Adrenal gland (tissue), 12 donors: ENCODE measurements around the gene HOXD12. TPM values are rescaled to one million over a fixed set of nuclear protein-coding genes. Genes with fewer than 3 reads are reported as not detected.

Source experiments
- DNase-seq, 7 donors: peaks; one replicate each; pipeline ENCODE4 v3.0.0-alpha.2; 2019 to 2020
- H3K27ac ChIP-seq, 5 donors: fragments of 200-600 bp; sonication (generic) in 4 of 5; 1 replicate in 3 of 5; 2 replicates in 2 of 5; pipeline versions ENCODE4 v1.5.1 to v1.8.0; 2016 to 2020; ENCODE audit warnings: mild to moderate bottlenecking in 1 of 5
- H3K27me3 ChIP-seq: fragments of 200-600 bp; 2 replicates; pipeline ENCODE4 v1.8.0; 2021
- H3K36me3 ChIP-seq, 2 donors: fragments of 200-600 bp; replicated peaks in 1 of 2; 1 replicate in 1 of 2; 2 replicates in 1 of 2; pipeline versions ENCODE4 v1.5.1 to v1.8.0; 2018 to 2022
- H3K4me1 ChIP-seq, 2 donors: fragments of 200-600 bp; replicated peaks in 1 of 2; 1 replicate in 1 of 2; 2 replicates in 1 of 2; pipeline versions ENCODE4 v1.5.1 to v1.8.0; 2018 to 2021
- H3K4me3 ChIP-seq, 4 donors: fragments of 200-600 bp; sonication (generic) in 3 of 4; one replicate each; pipeline ENCODE4 v1.5.1; 2016 to 2018
- H3K9me3 ChIP-seq, 3 donors: fragments of 200-600 bp; sonication (generic) in 1 of 3; replicated peaks in 1 of 3; 1 replicate in 2 of 3; 2 replicates in 1 of 3; pipeline versions ENCODE4 v1.5.1 to v1.8.0; 2016 to 2021
- CTCF ChIP-seq, 6 experiments: fragments of 450-650 bp in 4 of 6; fragments of 200-600 bp in 2 of 6; sonication (generic) in 1 of 6; IDR thresholded peaks; 1 replicate in 5 of 6; 2 replicates in 1 of 6; pipeline versions ENCODE4 v1.5.1 to v1.8.0; 2016 to 2021; ENCODE audit warnings: antibody characterized with exemption in 6 of 6, mild to moderate bottlenecking in 2 of 6, moderate library complexity in 1 of 6
- POLR2A ChIP-seq, 2 donors: fragments of 450-650 bp; IDR thresholded peaks; one replicate each; pipeline ENCODE4 v1.6.1; 2017; ENCODE audit warnings: antibody characterized with exemption in 2 of 2, mild to moderate bottlenecking in 2 of 2, moderate library complexity in 1 of 2
- WGBS, 4 donors: extraction: QIAGEN DNeasy Blood & Tissue Kit in 2 of 4; methylation state at CpG; one replicate each; pipeline versions ENCODE4 v1.1.5 to v1.1.7; 2013 to 2017; 5-methylcytosine and 5-hydroxymethylcytosine counted together
- intact Hi-C, 2 donors: fragments of 100-400 bp; cut with DNase I; formaldehyde crosslinking; loops; one replicate each; pipeline versions ENCODE4 v1.14.1 to v1.15.0; 2022 to 2023
- polyA plus RNA-seq, 3 donors: library from polyadenylated mRNA; stranded (reverse); fragments of 200-250 nt in 2 of 3; fragments of 350-450 nt in 1 of 3; fragmentation: Illumina TruSeq in 1 of 3; extraction: RNeasy Lipid Tissue Mini Kit (QIAGEN cat#74804) in 1 of 3; gene quantifications; one replicate each; pipeline ENCODE4 v1.2.3, GENCODE V29; 2013 to 2014
- total RNA-seq, 9 donors: library from RNA; depleted of rRNA in 4 of 9; stranded (reverse); fragments of >200 nt in 4 of 9; fragments of 120-200 nt in 1 of 9; fragmentation: NEBNext Ultra II Directional in 1 of 9; extraction: Animal tissue kit (Norgen Biotek cat#: 25700) in 1 of 9; gene quantifications; one replicate each; pipeline versions ENCODE4 v1.1.0 to v1.2.4, GENCODE V29; 2013 to 2023
- donor health status: healthy with polysubstance abuse.
- donor health status: Bipolar disorder and iron deficiency.
- donor health status: DM: yes; HTN: yes; CAD: no.
- donor health status: DM: no; HTN: no; CAD: no.
- donor health status: DM: no; HTN: no; CAD: no.
- donor health status: DM: yes; HTN: yes; CAD: no.

Gene HOXD12
- total and polyA plus RNA-seq, 12 donors, result not detected

GRCh38 chr2:176114930-176115625 lies 15.5 kb downstream of the HOXD12 start:
- Histone ChIP-seq H3K4me1 (no peaks in the 10 kb centered on the region), H3K27me3 (peaks cover 100% of the 10 kb centered on the region), H3K9me3 (no peaks in the 10 kb centered on the region), H3K4me3 (no peak overlapping the region), H3K27ac (no peak overlapping the region), H3K36me3 (no peaks in the 10 kb centered on the region)
- DNase-seq, result no peak
- WGBS, 4 donors, result 47 to 59% (median 52%) methylated on average over 15 to 16 of the region's 16 CpGs
- intact Hi-C loops, result no loop called here
- TF ChIP-seq POLR2A (IDR thresholded peaks at IDR 0.05), result no peak
- no peak for TF ChIP-seq CTCF (IDR thresholded peaks at IDR 0.05)

GRCh38 chr2:176115883-176116813 lies 16.6 kb downstream of the HOXD12 start, which contains the start of gene HOXD10:
Gene HOXD10 (plus strand): TSS chr2:176116778. CDS start chr2:176116834, 56 bp downstream.
- Histone ChIP-seq H3K4me1 (no peaks in the 10 kb centered on the region), H3K4me3 (peak within 1 kb of the TSS in 1 of 4 donors; percentile 12), H3K27ac (no peak within 1 kb of the TSS), H3K27me3 (peaks cover 95% of the 10 kb centered on the region), H3K36me3 (no peaks in the 10 kb centered on the region), H3K9me3 (no peaks in the 10 kb centered on the region)
- TF ChIP-seq POLR2A (IDR thresholded peaks at IDR 0.05) (no peak), CTCF (IDR thresholded peaks at IDR 0.05) (peak in 3 of 6 experiments; percentile 4 to 24 (median 6))
- 17 to 38% (median 20%) methylated on average over 14 to 66 of the region's 66 CpGs for WGBS, 4 donors
- DNase-seq, result peak in 3 of 7 donors; percentile 46 to 63 (median 49)
- intact Hi-C loops, result no loop called here

- peaks cover 0 to 8% of the 10 kb centered on the region in 2 donors for H3K4me1 ChIP-seq
- intact Hi-C loops, result no loop called here
- H3K4me3 ChIP-seq, result no peak overlapping the region
- no peaks in the 10 kb centered on the region for H3K9me3 ChIP-seq
- no peaks in the 10 kb centered on the region for H3K36me3 ChIP-seq
- H3K27ac ChIP-seq, result no peak overlapping the region
- TF ChIP-seq POLR2A (IDR thresholded peaks at IDR 0.05) (no peak), CTCF (IDR thresholded peaks at IDR 0.05) (no peak)
- H3K27me3 ChIP-seq, result peaks cover 91% of the 10 kb centered on the region
- 26 to 40% (median 32%) methylated on average over 25 to 40 of the region's 40 CpGs for WGBS, 4 donors
- no peak for DNase-seq
These were observed 17.7 kb downstream of the HOXD12 start for GRCh38 chr2:176117162-176117822.
